ENCODE results near the gene GIGYF2.

Gene GIGYF2

DNA sequence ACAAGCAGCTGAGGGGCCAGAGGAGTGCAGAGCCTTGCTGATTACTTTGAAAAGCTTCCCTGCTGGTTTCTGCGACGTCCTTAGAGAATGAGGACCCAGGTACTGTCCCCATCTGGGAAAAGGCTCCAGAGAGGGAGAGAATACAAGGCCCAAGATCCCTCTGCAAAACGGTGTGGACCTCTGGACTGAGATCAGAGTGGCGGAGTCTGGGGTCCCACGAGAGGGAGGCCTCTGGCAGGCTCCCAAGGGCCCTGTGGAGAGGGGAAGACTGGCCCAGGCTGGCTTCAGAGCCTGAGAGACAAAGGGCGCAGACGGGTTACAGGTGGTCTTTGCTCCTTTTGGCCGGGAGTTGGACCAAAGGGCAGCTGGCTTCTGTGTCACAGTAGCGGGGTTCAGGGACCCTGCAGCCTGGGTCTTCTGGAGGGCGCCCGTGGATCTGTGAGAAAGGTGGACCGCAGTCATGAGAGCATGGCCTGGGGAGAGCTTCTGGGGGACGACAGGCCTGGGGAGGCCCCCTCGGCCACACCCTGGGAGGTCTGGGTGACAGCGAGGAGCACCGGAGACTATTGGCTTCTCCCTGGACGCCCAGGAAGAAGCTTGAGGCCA lies 173.7 kb downstream of the GIGYF2 start:
- TF ChIP-seq RAD21 (IDR thresholded peaks at IDR 0.05; ENCODE audit: low read depth) (no peak), FOXM1 (IDR thresholded peaks at IDR 0.05; ENCODE audit: borderline replicate concordance, low read depth) (no peak), YY1 (IDR thresholded peaks at IDR 0.05; ENCODE audit: low read depth) (no peak), CREB1 (IDR thresholded peaks at IDR 0.05; ENCODE audit: low read depth) (no peak), ZBTB7A (IDR thresholded peaks at IDR 0.05; ENCODE audit: low read depth) (no peak), CEBPB (IDR thresholded peaks at IDR 0.05) (no peak), MAX (IDR thresholded peaks at IDR 0.05) (no peak), TCF12 (IDR thresholded peaks at IDR 0.05; ENCODE audit: low read depth) (no peak), USF1 (IDR thresholded peaks at IDR 0.05) (no peak), REST (IDR thresholded peaks at IDR 0.05; ENCODE audit: low read depth) (no peak)

DNA sequence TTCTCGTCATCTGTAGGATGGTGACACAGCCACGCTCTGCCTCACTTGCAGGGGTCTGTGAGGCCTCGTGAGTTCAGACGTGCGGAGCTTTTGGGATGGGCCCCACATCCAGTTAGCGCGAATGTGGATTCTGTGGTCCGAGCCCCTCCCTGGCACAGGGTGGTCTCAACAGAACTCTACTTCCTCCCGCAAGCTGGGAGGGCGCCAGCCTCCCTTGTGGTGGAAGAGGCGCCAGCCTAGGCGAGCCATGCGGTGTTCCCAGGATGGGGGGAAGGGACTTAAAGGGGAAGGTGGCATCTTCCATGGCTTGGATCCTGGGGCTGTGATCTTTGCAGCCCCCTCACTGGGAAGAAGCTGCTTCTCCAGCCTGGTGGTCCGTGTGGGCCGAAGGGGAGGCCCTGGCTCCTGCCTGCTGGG lies 174.3 kb downstream of the GIGYF2 start:
- TF ChIP-seq CEBPB (IDR thresholded peaks at IDR 0.05) (no peak), TCF12 (IDR thresholded peaks at IDR 0.05; ENCODE audit: low read depth) (no peak), TAF1 (IDR thresholded peaks at IDR 0.05; ENCODE audit: low read depth) (no peak), ZBTB7A (IDR thresholded peaks at IDR 0.05; ENCODE audit: low read depth) (no peak), TEAD4 (IDR thresholded peaks at IDR 0.05) (no peak), NFIC (IDR thresholded peaks at IDR 0.05) (no peak), MAX (IDR thresholded peaks at IDR 0.05) (no peak), EGR1 (IDR thresholded peaks at IDR 0.05) (no peak), FOXM1 (IDR thresholded peaks at IDR 0.05; ENCODE audit: borderline replicate concordance, low read depth) (no peak)

DNA sequence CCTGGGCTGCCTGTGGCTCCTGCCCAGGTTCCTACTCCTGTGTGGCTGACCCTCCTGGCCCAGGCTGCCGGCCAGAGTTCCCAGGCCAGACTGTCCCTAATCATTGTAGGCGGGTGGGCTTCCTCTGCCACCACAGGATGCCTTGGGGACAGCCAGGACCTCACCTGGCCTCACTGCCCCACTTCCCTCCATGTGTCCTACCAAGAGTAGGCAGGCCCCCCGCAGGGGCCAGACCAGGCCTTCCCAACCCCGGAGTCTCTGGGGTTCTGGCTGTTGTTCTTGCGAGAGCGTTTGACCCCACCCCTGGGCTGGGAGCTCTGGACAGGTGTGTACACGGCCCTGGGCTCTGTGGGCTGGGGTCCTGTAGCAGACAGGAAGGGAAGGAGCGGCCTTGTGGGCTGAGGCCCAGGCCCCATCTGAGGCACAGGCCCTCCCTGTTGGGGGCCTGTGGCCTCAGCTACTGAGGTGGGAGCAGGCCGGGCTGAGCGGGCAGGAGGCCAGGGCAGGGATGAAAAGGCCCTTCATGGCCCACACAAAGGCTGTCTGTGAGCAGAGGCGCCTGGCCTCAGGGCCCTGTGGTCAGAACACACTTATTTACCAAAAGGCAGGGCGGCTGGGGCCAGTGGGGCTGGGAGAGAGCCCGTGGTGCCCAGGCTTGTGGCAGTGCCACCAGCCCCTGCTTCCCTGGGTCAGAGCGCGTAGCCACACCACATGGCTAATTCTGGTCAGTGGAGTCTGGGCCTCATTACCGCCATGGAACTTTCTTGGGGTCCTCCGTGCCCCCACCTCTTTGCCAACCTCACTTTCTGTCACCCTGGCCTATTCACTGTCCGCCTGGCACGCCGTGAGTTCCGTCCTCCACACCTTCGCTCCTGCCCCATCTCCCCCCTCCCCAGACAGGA lies 175.0 kb downstream of the GIGYF2 start:
- no peak for TF ChIP-seq EP300 (IDR thresholded peaks at IDR 0.05; ENCODE audit: borderline replicate concordance)
- no peak for TF ChIP-seq RAD21 (IDR thresholded peaks at IDR 0.05; ENCODE audit: low read depth)
- no peak for TF ChIP-seq EGR1 (IDR thresholded peaks at IDR 0.05)
- no peak for TF ChIP-seq TAF1 (IDR thresholded peaks at IDR 0.05; ENCODE audit: low read depth)
- TF ChIP-seq CEBPB (IDR thresholded peaks at IDR 0.05) = no peak
- no peak for TF ChIP-seq TEAD4 (IDR thresholded peaks at IDR 0.05)
- no peak for TF ChIP-seq CREB1 (IDR thresholded peaks at IDR 0.05; ENCODE audit: low read depth)
- no peak for TF ChIP-seq FOXM1 (IDR thresholded peaks at IDR 0.05; ENCODE audit: borderline replicate concordance, low read depth)
- TF ChIP-seq USF1 (IDR thresholded peaks at IDR 0.05) = no peak
- no peak for TF ChIP-seq REST (IDR thresholded peaks at IDR 0.05; ENCODE audit: low read depth)
- no peak for TF ChIP-seq NFIC (IDR thresholded peaks at IDR 0.05)

- TF ChIP-seq FOXM1 (IDR thresholded peaks at IDR 0.05; ENCODE audit: borderline replicate concordance, low read depth) (no peak), TEAD4 (IDR thresholded peaks at IDR 0.05) (no peak), TCF12 (IDR thresholded peaks at IDR 0.05; ENCODE audit: low read depth) (no peak), MAX (IDR thresholded peaks at IDR 0.05) (no peak), EGR1 (IDR thresholded peaks at IDR 0.05) (no peak), CEBPB (IDR thresholded peaks at IDR 0.05) (no peak), RAD21 (IDR thresholded peaks at IDR 0.05; ENCODE audit: low read depth) (no peak), USF1 (IDR thresholded peaks at IDR 0.05) (no peak), ZBTB7A (IDR thresholded peaks at IDR 0.05; ENCODE audit: low read depth) (no peak), YY1 (IDR thresholded peaks at IDR 0.05; ENCODE audit: low read depth) (no peak), TAF1 (IDR thresholded peaks at IDR 0.05; ENCODE audit: low read depth) (no peak), NFIC (IDR thresholded peaks at IDR 0.05) (no peak), EP300 (IDR thresholded peaks at IDR 0.05; ENCODE audit: borderline replicate concordance) (no peak), REST (IDR thresholded peaks at IDR 0.05; ENCODE audit: low read depth) (no peak), CREB1 (IDR thresholded peaks at IDR 0.05; ENCODE audit: low read depth) (no peak)
Observed at GRCh38 chr2:232872826-232873225, 175.7 kb downstream of the GIGYF2 start.

Data from Ishikawa (cell line).